Gastroesophageal sphincter (tissue), 2 donors: ENCODE data around the gene CCDC27.
A peak's percentile ranks its signal among the peaks of the same experiment; 100 is the strongest.

Experiments
- EP300 ChIP-seq: sonication (generic); formaldehyde crosslinking; IDR thresholded peaks from one replicate; pipeline ENCODE4 v1.6.1; 2017; ENCODE audit warnings: antibody characterized with exemption, mild to moderate bottlenecking
- POLR2A ChIP-seq, 2 donors: fragments of 450-650 bp; IDR thresholded peaks; one replicate each; pipeline ENCODE4 v1.6.1; 2017; ENCODE audit warnings: antibody characterized with exemption in 2 of 2, mild to moderate bottlenecking in 2 of 2, moderate library complexity in 1 of 2

DNA sequence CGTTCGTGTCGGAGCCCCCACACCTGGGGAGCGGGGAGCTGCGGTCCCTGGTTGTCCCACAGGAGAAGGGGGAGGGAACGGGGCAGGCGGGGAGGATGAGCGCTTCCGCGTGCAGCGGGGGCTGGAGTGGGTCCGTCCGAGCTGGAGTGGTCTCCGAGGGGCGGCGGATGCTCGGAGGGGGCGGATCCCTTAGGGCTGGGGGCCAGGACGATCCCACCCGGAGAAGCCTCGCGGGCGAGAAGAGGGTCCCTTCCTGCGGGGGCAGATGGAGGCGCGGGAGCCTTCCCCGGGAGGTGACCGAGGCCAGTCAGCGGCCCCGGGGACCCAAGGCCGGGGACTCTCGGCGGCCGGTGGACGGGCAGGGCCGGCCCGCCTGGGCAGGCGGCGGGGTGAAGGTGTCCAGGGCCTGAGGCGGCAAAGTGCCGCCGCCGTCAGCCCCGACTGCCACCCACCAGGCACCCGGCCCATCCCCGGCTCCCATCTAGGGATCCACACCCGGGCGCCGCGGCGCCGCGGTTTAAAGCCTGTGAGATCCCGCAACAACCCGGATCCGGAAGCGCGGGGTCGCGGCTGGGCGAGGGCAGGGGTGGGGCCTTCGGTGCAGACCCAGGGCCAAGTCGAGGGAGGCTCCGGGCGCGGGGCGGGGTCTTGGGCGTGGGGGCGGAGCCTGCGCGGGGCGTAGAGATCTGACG lies 5.3 kb upstream of the CCDC27 start:
- no peak for TF ChIP-seq EP300
- peak; percentile 49 to 62 for TF ChIP-seq POLR2A (IDR thresholded peaks at IDR 0.05)
